Measurements from ENCODE around the gene UPK3A. TPM values are rescaled to one million over a fixed set of nuclear protein-coding genes. Genes with fewer than 3 reads are reported as not detected.

Gene UPK3A
- total RNA-seq, 1 donor from 2014 or later, result 2.0 TPM

DNA sequence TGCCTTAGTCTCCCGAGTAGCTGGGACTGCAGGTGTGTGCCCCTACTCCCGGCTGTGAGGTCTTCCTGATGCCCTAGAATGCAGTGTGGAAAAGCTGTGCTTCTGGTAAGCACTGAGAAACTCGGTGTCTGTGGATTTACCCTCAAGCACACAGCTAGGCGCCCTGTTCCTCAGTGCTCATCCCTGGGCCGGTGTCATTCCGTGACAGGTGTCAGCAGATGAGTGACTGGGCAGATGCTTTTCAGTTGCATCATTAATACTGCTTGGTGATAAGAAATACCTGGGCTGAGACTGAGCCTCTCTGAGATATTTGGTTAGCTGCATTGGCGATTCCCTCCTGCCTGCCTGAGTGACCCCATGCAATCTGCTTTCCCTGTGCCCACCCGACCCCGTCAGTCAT is 46.7 kb downstream of the UPK3A start:
- TF ChIP-seq, protein P1, sequence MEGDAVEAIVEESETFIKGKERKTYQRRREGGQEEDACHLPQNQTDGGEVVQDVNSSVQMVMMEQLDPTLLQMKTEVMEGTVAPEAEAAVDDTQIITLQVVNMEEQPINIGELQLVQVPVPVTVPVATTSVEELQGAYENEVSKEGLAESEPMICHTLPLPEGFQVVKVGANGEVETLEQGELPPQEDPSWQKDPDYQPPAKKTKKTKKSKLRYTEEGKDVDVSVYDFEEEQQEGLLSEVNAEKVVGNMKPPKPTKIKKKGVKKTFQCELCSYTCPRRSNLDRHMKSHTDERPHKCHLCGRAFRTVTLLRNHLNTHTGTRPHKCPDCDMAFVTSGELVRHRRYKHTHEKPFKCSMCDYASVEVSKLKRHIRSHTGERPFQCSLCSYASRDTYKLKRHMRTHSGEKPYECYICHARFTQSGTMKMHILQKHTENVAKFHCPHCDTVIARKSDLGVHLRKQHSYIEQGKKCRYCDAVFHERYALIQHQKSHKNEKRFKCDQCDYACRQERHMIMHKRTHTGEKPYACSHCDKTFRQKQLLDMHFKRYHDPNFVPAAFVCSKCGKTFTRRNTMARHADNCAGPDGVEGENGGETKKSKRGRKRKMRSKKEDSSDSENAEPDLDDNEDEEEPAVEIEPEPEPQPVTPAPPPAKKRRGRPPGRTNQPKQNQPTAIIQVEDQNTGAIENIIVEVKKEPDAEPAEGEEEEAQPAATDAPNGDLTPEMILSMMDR (conservative IDR thresholded peaks at IDR 0.05; ENCODE audit: low read depth, low read length), result no peak
- H3K4me3 ChIP-seq (ENCODE audit: low read depth, low read length), result no peak overlapping the region
- DNase-seq (ENCODE audit: low read depth), result no peak

DNA sequence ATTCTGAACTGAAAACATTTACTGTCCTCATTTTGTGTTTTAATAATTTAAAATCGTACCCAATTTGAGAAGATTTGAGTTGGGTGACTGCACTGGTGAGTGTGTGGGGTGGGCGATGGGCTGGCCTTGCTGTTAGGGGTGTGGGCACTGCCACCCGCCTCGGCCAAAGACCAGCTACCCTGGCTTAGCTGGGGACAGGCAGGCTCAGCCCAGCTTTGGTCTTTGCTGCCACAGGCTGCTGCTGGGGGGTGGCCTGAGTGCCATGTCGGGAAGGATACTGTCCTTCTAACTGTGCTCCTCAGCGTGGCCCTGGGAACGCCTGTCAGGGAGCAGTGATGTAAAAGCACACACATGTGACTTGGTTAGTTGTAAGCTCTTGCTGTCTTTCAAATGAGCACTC is 47.3 kb downstream of the UPK3A start:
- TF ChIP-seq, protein P1 (conservative IDR thresholded peaks at IDR 0.05; ENCODE audit: low read depth, low read length), result no peak
- DNase-seq (ENCODE audit: low read depth), result no peak
- no peak overlapping the region for H3K4me3 ChIP-seq (ENCODE audit: low read depth, low read length)

DNA sequence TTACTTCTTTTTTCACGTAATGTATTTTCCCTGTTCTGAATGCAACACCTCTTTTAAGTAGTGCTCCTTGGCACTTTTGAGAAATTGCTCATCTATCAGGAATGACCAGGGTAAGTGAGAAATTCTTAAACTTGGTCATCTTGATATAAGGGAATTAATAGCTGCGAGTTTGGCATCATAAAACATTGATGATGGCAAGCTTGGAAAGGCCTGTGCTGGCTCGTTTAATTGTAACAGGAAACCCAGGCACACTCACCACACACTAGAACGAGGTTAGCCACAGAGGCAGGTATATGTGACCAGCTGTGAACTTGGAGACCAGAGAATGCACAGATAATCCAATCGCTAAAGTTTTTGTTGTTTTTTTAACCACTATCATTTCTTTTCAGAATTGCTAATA is 49.3 kb downstream of the UPK3A start:
- H3K4me3 ChIP-seq (ENCODE audit: low read depth, low read length), result no peak overlapping the region
- TF ChIP-seq, protein P1 (conservative IDR thresholded peaks at IDR 0.05; ENCODE audit: low read depth, low read length), result no peak
- no peak for DNase-seq (ENCODE audit: low read depth)

DNA sequence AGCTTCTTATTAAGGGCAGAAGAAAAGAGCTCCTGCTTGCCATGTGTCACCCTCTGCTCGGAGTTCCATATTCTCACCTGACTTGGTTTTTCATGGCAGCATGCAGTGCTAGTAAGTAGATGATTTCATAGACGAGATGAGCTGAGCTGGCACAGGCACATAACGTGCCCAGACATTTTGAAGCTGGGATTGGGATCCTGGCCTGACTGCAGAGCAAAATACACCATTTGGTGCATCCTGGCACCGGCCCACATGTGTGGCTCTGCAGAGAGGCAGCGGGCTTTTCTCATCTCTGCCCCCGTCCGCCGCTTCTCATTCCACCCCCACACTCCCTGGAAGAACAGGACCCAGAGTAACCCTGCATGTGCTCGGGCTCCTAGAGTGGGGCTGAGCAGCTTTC is 49.8 kb downstream of the UPK3A start:
- H3K4me3 ChIP-seq (ENCODE audit: low read depth, low read length), result no peak overlapping the region
- TF ChIP-seq, protein P1 (conservative IDR thresholded peaks at IDR 0.05; ENCODE audit: low read depth, low read length), result no peak
- no peak for DNase-seq (ENCODE audit: low read depth)

DNA sequence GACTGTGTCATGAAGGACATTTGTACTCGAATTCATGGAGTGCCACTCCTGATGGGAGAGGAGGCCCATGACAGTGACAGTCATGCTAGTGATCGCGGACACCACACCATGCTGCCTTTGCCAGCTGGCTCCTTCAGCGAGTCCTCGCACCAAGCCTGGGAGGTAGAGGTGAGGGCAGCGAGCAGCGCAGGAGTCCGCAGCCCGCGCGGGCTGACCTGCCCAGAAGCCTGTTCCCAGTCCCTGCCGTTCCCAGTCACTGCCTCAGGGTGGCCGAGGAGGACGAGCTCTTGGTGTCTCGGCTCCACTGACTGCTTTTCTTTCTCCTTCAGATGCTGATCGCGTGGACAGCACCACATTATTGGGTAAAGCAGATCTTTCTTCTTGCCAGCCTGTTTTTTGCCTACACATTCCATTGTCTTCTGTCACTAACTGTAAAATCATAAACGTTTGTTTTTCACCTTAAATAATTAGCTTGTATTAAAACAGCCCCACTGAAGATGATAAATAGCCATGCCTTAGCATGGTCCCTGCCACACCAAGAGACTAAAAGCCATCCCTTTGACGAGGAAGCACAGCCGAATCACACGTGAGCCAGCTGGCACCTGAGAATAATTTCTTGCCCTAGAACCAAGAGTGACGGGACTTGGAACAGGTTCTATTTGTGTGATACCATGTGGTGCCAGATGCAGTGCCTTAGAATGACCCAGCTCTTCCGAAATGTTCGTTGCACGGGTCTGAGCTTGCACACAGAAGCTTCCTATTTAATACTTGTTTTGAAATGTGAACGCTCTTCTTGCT is 50.5 kb downstream of the UPK3A start:
- TF ChIP-seq, protein P1 (conservative IDR thresholded peaks at IDR 0.05; ENCODE audit: low read depth, low read length), result no peak
- H3K4me3 ChIP-seq (ENCODE audit: low read depth, low read length), result no peak overlapping the region

DNA sequence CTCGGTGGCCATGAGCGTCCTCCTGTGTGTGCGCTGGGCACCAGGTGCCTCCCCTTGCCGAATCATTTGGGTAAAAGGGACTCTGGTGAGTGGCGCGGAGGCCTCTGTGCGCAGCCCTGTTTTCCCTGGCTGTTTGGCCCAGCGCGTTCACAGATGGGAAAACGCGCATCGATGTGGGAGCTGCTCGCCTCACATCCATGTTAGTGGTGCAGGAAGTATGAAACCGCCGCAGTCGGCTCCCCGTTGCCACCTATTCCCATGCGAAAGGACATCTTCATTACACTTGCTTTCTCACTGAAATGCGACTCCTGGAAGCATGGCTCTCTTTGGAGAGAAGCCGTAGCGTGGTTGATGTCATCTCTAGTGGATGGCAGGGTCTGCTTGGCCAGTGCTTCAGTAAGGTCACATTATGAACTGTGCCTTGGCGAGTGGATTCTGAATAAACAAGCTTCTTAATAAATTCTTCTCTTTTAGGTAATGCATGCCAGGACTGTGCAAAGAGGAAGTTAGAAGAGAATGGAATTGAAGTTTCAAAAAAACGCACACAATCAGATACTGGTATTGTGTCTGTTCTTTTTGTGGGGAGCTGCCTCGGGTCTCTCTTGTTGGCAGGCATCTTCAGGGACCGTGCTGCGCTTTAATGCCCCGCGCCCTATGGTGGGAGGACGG is 51.2 kb downstream of the UPK3A start:
- H3K4me3 ChIP-seq (ENCODE audit: low read depth, low read length), result no peak overlapping the region
- no peak for DNase-seq (ENCODE audit: low read depth)
- TF ChIP-seq, protein P1 (conservative IDR thresholded peaks at IDR 0.05; ENCODE audit: low read depth, low read length), result no peak

More for the DNA sequence above, 50.5 kb downstream of the UPK3A start:
- DNase-seq (ENCODE audit: low read depth), result no peak
